ENCODE results near the gene RRP8.

Gene RRP8

DNA sequence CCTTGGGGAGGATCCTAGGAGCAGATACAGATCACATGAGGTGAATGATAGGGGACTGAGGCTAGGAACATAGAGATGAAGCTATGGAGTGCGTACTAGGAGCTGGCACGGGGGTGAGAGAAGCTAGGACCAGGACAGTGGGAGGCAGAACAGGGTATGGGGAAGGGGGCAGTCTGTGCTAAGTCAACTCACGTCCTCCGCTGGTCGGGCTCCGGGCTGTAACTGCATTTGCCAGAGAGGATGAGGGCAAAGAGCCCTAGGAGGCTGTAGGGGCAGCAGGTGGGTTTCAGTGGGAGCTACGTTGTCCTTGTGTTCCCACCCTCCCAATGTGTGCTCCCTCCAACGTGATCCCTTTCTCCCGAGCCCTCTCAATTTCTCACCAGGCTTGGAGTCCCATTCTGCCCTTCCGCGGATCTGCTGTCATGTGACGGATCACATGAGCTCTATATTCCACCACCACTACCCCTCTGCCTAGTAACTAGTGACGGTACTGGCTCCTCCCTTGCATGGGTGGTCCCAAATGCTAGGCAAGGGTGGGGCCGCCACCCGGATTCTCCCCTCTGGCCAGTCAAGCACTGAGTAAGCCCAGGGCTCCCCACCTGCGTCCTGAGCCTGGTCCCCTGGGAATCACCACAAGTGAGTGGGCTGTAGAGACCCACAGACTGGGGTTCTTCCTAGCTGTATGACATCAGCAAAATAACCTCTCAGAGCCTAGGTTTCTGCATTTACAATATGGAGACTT, 15.8 kb upstream of the RRP8 start, which contains the start of gene TPP1:
Gene TPP1 (minus strand): TSS at position 419 of the 742 bp plus-strand sequence. CDS start 22 bp downstream, at position 397.
- in situ Hi-C loops (cut with MboI; ENCODE audit: low sequenced_read_pairs), result no loop called here

DNA sequence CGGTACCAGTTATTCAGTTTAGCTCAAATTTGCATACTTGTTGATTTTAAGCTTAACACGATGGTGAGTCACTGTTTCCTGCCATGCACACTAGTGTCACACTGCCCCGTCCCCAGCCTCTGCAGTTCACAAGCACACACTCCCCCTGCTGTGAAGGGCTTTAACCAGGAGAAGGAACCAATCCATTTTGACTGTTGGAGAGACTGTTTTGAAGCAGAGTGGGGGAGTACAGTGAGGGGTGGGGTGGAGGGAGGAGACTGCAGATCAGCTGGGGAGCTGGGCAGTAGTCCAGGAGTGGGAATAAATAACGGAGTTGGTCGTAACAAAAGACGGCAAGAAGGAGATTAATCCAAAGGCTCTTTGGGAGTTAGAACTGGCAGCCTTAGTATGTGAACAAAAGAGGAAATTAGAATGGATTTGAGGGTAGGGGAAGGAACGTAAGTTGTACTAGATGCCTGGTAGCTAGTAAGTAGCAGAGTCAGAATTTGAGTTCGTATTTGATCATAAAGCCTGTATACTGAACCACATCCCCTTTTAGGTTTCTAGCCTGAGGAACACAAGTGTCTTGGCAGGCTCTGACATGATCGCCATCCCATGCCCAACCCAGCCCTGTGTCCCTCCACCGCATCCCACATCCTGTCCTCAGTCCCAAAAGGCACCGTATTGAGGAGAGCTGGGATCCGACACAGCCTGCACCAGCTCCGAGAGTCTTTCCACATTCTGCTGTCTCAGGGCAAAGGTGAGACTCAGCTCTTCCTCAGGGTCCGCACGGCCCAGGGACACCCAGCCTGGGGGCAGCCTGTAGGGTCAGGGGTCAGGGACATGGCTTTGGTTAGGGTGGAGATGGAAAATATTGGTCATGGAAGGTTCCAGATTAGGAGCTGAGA, 14.9 kb upstream of the RRP8 start:
- in situ Hi-C loops (cut with MboI; ENCODE audit: low sequenced_read_pairs), result no loop called here

DNA sequence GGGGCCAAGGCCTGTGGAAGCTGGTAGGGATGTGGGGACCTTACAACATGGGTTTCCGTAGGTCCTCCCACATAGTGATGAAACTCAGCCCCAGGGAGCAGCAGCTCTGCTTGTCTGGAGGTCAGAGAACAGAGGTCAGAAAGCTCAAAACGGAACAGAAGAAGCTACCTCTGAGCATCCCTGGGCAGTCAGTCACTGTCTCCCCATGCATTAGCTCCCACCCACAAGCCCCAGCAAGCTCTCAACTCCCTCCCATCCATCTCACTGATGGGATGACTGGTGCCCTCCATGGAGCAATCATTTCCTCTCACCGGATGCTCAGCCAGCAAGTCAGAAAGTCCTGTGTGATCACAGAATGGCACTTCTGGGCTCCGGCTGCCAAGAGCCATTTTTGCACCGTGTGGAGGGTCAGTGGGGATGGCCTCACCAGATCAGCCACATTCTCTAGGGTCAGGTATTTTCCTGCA, 13.9 kb upstream of the RRP8 start:
- in situ Hi-C loops (cut with MboI; ENCODE audit: low sequenced_read_pairs), result no loop called here

DNA sequence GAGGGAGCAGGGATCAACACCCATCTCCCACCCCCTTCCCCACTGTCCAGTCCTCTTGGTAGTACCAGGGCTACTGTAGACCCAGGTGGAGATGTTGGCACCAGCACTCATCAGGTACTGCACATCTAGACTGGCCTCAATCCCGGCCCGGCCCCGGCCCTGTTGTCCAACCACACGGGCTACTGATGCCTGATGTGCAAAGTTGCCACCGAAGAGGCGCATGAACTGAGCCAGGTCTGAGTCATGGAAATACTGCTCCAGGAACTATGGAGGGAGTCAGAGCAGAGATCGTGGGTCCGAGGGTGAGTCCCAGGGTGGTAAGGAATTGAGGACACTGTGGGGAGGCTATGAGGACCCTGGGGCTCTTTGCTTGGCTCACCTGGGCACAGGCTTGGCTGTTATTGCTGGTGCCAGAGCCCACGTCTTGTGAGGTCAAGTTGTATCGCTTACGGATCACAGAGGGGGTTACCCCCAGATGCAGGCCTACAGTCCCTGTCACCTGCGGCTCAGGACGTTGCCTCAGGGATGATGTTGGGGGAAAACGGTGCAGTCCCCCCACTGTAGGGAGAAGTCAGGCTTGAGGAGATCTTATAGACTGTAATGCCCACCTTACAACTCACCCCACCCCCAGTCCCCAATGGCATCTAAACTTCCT, 13.3 kb upstream of the RRP8 start:
- in situ Hi-C loops (cut with MboI; ENCODE audit: low sequenced_read_pairs), result no loop called here

DNA sequence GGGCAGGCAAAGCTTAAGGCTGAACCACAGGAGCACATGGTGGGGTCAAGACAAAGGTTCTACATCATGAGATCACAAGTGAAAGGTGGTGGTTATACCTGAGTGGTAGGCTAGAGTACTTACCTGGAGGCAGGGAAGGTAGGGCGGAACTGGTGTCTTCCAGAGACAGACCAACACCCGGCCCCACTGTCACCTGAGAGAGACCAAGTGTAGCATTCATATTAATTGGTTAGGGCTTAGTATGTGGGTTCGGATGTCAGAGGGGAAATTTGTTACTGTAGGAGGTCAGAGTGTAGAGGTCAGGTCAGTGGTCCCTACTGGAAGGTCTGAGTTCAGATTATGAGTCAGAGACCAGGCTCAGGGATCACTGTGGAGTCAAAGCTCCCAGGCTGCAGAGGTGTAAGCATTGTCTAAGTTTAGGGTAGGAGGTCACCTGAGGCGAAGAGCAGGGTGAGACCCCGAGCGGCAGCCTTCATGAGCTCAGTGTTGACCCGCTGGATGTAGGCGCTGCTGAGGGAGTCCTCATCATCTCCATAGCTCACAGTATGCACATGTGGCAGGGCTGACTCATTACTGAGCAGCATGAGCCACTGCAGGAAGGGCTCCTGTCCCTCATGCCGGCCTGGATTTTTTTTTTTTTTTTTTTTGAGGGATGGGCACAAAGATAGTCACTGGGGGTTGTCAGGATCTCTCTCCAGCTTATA, 12.6 kb upstream of the RRP8 start:
- in situ Hi-C loops (cut with MboI; ENCODE audit: low sequenced_read_pairs), result no loop called here

DNA sequence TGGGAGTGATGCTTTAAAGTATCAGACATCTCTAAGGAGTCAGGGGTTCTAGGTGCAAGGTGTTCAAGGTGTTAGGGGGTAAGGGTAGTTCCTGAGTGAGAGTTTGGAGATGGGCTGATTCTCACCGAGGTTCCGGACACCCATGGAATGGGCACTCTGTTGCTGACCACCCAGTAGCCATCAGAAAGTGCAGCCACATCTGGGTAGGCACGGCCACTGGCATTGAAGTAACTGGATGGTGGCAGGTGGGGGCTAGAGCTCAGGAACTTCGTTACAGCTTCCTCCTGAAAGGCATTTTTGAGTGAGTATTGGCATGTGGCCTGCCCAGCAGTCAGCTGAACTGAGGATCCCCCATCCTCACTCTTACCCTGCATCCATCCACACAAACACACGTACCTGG, 11.6 kb upstream of the RRP8 start:
- in situ Hi-C loops (cut with MboI; ENCODE audit: low sequenced_read_pairs), result no loop called here

DNA sequence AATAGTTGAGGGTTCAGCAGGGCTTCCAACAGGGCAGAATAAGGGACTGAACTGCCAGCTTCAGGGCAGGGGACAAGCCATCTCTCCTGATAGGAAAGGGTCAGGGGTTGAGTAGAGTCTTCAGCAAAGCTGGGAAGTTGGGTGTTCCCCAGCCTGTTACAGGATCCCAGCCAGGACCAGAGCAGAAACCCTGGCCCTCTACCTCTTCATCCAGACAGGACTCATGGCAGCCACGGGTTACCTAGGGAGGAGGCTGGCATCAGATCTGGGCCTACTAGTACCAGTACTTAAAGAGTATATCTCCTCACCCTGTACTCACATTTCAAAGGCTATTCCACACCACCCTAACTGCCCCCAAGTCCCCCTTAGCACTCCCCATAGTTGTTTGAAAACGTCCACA, 11.0 kb upstream of the RRP8 start:
- in situ Hi-C loops (cut with MboI; ENCODE audit: low sequenced_read_pairs), result no loop called here

DNA sequence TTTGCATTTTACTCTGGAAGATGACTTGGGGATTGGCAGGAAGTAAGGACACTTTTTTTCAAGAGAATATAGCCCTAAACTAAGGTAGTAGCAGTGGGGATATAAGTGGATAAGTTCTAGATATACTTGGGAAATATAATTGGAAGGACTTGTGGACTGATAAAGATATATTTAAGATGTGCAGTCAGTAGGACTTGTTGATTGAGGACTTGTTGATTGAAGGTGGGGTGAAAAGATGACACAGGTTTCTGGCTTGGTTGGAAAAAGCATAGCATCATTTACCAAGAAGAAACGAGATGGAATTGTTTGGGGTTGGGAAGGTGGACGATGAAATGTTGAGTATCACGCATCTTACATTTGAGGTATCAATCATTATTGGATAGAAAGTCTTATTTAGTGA, 10.1 kb upstream of the RRP8 start:
- in situ Hi-C loops (cut with MboI; ENCODE audit: low sequenced_read_pairs), result no loop called here

DNA sequence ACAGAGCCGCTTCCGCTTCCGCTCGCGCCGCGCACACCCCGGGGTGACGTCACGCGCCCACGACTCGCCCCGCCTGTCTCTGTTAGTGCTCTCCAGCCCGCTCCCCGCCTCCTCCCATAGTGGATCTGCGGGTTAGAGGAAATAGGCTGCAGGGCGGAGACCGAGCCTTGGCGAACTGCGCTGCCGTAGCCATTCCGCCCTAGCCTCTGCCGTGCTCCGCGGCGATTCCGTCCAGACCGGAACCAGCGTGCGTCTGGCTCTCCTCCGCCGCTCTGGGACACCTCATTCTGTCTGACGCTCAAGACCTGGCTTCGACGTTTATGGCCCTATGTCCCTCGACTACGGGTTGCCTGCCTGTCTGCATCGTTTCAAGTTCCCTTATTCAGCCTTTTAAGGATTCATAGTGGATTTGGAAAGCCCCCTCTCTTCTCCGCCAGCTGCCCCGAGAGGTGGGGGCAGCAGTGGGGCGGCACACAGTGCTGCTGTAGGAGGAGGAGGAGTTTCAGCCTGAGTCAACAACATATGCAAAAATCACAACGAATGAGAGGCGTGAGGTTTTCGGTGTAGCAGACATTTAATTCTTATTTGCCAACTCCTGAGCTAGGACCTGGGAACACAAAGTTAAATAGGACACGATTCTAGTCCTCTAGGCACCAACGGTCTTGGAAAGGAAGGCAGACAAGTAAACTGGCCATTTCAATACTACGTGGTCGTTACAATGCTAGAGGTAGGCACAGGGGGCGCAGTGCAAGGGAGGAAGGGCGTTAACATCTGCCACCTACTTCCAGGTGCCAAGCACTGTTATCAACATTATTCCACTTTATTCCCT, 9.0 kb upstream of the RRP8 start, which contains the start of gene TAF10:
Gene TAF10 (minus strand): TSS at position 4 of the 829 bp plus-strand sequence. CDS start 27 bp downstream, outside the sequence.
- in situ Hi-C loops (cut with MboI; ENCODE audit: low sequenced_read_pairs), result no loop called here

DNA sequence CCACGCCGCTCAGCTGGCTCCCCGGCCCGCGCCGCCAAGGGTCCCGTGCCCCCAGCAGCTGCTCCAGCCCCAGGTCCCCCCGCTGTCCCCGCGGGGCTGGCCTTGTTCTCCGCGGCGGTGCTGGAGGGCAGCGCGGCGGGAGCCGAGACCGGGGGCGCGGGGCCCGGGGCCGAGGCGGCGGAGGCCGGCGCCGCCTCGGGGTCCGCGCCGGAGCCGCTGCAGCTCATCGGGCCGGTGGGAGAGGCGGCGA, 8.5 kb upstream of the RRP8 start:
- in situ Hi-C loops (cut with MboI; ENCODE audit: low sequenced_read_pairs), result no loop called here

DNA sequence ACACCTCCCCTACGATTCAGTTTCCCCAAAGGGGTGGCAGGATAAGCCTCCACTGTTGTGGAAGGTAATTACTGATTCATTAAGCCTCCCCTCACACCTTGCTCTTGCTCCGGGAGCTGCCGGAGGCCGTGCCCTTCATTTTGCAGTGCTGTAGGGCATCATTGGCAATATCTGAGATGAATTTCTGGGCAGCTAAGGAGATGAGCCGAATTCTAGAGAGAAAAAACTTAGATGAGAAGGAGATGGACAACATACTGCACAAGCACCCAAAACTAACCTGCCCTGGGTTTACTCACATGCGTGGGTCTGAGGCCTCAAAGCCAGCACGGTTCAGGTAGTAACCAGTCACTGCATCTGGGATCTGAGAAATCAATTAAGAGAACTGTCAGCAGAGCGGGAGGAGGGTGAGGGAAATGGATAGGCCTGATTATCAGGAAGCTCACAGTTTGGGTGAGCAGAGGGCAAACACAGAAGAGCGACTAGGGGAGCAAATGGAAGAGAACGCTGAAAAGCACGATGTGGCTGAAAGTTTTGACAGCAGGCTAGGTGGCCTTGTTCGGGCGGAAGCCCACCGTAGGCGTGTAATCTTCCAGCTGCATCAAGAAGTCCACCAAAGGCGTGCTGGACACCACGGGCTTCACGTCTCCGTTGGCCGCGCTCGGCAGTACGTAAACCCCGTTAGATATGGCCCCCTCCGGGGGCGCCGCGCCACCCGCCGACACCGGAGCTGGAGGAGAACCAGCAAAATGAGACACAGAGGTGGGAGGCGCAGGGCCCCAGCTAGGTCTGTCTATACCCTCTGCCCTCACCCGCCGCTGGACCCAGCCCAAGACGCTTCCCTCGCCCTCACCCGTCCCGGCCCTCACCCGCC, 7.9 kb upstream of the RRP8 start:
- in situ Hi-C loops (cut with MboI; ENCODE audit: low sequenced_read_pairs), result no loop called here

DNA sequence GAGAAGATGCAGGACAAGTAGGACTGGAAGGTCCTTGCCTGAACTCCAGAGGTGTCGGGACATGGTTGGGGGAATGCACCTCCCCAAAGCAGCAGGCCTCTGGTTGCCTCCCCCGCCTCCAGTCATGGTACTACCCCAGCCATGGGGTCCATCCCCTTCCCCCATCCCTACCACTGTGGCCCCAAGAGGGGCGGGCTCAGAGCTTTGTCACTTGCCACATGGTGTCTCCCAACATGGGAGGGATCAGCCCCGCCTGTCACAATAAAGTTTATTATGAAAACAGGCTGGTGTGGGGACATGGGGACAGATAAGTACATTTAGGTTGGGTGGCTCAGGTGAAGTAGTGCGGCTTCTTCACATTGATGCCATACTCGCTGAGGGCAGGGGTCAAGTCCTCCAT, 7.2 kb upstream of the RRP8 start:
- in situ Hi-C loops (cut with MboI; ENCODE audit: low sequenced_read_pairs), result no loop called here

DNA sequence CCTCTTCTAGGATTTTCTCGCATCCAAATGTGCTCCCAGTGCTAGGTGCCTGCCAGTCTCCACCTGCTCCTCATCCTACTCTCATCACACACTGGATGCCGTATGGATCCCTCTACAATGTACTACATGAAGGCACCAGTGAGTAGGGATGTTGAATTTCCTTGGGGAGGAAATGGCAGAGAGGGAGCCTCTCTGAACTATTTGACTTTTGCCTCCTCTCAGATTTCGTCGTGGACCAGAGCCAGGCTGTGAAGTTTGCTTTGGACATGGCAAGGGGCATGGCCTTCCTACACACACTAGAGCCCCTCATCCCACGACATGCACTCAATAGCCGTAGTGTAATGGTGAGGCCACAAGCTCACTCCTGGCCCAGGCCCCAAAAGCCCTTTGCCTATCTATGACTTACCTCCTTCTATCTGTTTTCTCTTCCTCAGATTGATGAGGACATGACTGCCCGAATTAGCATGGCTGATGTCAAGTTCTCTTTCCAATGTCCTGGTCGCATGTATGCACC, 6.1 kb upstream of the RRP8 start:
- in situ Hi-C loops (cut with MboI; ENCODE audit: low sequenced_read_pairs), result loop anchor here (10.0 kb wide), 1 partner anchor 65 kb away; no protein-coding TSS in a partner anchor

DNA sequence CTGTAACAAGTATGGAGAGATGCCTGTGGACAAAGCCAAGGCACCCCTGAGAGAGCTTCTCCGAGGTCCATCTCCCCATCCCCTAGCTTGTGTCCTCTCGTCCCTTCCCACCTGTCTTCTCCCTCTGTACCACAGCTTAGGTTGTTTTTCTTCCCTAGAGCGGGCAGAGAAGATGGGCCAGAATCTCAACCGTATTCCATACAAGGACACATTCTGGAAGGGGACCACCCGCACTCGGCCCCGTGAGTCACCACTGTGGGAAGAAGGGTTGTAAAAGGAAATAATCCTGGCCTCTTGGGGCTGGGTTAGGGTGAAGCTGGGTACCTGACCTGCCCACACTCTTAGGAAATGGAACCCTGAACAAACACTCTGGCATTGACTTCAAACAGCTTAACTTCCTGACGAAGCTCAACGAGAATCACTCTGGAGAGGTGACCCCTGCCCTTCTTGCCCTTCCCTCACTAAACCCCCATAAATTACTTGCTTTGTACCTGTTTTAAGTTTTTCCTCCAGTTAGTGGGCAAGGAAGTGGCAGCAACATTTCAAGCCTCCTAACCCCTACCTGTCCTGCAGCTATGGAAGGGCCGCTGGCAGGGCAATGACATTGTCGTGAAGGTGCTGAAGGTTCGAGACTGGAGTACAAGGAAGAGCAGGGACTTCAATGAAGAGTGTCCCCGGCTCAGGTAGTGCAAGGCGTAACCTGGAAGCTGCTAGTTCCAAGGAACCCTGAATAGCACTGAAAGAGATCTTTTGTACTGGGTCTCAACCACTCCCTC, 5.5 kb upstream of the RRP8 start:
- in situ Hi-C loops (cut with MboI; ENCODE audit: low sequenced_read_pairs), result loop anchor here (10.0 kb wide), 1 partner anchor 66 kb away; no protein-coding TSS in a partner anchor

DNA sequence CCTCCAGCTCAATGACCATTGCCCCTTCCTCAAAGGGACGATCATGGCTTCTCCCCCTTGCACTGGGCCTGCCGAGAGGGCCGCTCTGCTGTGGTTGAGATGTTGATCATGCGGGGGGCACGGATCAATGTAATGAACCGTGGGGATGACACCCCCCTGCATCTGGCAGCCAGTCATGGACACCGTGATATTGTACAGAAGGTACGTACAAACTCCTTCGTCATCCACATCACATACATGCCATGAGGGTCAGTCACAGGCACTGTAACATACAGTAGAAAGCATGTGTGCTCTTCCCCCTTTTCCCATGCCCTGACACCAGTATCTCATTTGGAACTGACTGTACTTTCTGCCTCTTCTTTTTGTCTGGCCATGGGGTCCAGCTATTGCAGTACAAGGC, 4.6 kb upstream of the RRP8 start:
- in situ Hi-C loops (cut with MboI; ENCODE audit: low sequenced_read_pairs), result loop anchor here (10.0 kb wide), 1 partner anchor 67 kb away; no protein-coding TSS in a partner anchor

DNA sequence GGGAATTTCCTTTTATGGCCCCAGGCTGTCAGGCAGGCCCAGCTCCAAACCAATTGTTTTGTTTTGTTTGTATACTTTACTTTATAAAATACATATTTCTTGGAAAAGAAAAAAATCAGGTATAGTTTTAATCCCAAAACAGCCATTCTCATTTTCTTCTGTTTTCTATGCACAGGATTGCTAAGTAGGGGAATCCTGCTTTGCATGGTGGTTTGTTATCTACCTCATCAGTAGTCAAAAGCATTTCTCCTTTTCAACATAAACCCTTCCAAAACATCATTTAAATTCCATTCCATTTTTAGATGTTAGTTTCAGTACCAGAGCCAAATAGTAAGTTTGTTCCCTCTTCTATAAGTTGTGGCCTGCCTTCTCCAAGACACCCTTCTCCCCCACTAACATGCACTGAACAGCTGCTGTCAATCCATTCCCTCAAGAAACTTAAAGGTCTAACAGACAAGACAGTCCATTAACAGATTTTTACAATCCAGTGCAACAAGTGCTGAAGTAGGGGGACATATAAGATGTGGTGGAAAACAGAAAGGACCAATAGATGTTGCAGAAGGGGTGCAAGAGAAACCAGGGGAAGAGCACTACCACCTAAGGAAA, 3.9 kb upstream of the RRP8 start:
- in situ Hi-C loops (cut with MboI; ENCODE audit: low sequenced_read_pairs), result loop anchor here (10.0 kb wide), 1 partner anchor 68 kb away; no protein-coding TSS in a partner anchor

DNA sequence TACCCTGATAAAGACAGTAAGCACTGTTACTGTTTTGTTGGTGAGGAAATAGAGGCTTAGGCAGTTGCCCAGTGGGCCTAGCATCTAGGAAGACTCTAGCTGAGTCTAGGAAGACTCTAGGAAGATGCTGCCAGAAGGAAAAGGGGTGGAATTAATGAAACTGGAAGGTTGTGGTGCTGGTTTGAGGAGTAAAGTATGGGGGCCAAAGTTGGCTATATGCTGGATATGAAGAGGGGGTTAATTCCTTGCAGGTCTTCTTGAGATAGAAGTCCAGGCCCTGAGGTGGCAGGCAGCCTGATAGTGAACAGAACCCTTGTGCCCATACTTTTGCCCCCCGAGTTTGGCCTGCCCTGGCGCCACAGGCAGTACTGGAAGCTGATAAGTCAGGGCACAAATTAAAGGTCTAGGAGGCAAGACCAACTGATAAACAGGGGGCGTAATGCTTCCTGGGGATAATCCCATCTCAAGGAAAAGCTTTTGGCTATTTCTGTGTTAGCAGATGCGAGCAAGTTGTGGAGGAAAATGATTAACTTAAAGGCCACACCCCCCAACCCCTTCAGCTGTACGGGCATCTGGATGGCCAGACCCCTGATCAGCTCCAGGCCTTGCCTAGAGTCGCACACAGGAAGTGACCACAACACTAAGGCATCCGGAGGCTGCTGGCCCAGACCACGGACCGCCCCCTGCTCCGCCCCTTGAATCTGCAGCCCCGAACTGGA, 3.2 kb upstream of the RRP8 start:
- in situ Hi-C loops (cut with MboI; ENCODE audit: low sequenced_read_pairs), result loop anchor here (10.0 kb wide), 1 partner anchor 68 kb away; no protein-coding TSS in a partner anchor

Data from HL-60/S4 treated with phorbol 12-myristate 13-acetate at 8.2 ng/mL for 4 days and 3 days (cell line).